GM12864 (cell line): ENCODE measurements around the gene WDR1.

ENCODE experiments used
- DNase-seq: peaks from one replicate; pipeline ENCODE4 v3.0.0-alpha.2; 2011; ENCODE audit warnings: low read depth
- H3K4me3 ChIP-seq: 2 replicates; pipeline ENCODE4 v1.5.1; 2011; ENCODE audit warnings: mild to moderate bottlenecking, low read depth, low read length, control low read depth
- CTCF ChIP-seq: IDR thresholded peaks from 2 replicates; pipeline ENCODE4 v1.5.1; 2011; ENCODE audit warnings: low read depth, mild to moderate bottlenecking, moderate library complexity, low read length, control low read depth, inconsistent platforms; ENCODE audit errors: missing control alignments

The WDR1 gene

GRCh38 chr4:10082459-10083272, 33.9 kb downstream of the WDR1 start:
- DNase-seq = no peak
- TF ChIP-seq CTCF = no peak
- H3K4me3 ChIP-seq = no peak overlapping the region

- DNase-seq = no peak
- H3K4me3 ChIP-seq = no peak overlapping the region
- TF ChIP-seq CTCF = no peak
Measured at GRCh38 chr4:10082047-10082446, 34.6 kb downstream of the WDR1 start.

- H3K4me3 ChIP-seq = no peak overlapping the region
- TF ChIP-seq CTCF = no peak
- no peak for DNase-seq
Measured at GRCh38 chr4:10081218-10081606, 35.4 kb downstream of the WDR1 start.

- H3K4me3 ChIP-seq = no peak overlapping the region
- TF ChIP-seq CTCF = no peak
- no peak for DNase-seq
Measured at GRCh38 chr4:10080589-10081217, 35.9 kb downstream of the WDR1 start.

- no peak overlapping the region for H3K4me3 ChIP-seq
- no peak for TF ChIP-seq CTCF
- no peak for DNase-seq
Measured at GRCh38 chr4:10079912-10080588, 36.5 kb downstream of the WDR1 start.

GRCh38 chr4:10079256-10079655, 37.3 kb downstream of the WDR1 start:
- TF ChIP-seq CTCF = no peak
- no peak overlapping the region for H3K4me3 ChIP-seq
- DNase-seq = no peak
